Vagina (tissue), 2 donors: ENCODE measurements around the gene SELENON.

Source experiments
- CTCF ChIP-seq, 3 experiments: fragments of 450-650 bp in 2 of 3; fragments of 200-600 bp in 1 of 3; sonication (generic) in 1 of 3; IDR thresholded peaks; one replicate each; pipeline ENCODE4 v1.5.1; 2017 to 2019; ENCODE audit warnings: antibody characterized with exemption in 3 of 3, mild to moderate bottlenecking in 2 of 3, moderate library complexity in 2 of 3
- POLR2AphosphoS5 ChIP-seq, 2 donors: sonication (generic); formaldehyde crosslinking; IDR thresholded peaks; one replicate each; pipeline ENCODE4 v1.9.0; 2017; ENCODE audit warnings: antibody characterized with exemption in 2 of 2, mild to moderate bottlenecking in 2 of 2, low read depth in 1 of 2; ENCODE audit not compliant: insufficient read depth in 1 of 2

- no peak for TF ChIP-seq POLR2AphosphoS5 (IDR thresholded peaks at IDR 0.05; ENCODE audit: insufficient read depth in 1 of 2, low read depth in 1 of 2)
- TF ChIP-seq CTCF (IDR thresholded peaks at IDR 0.05), result no peak
These were observed 39.1 kb upstream of the SELENON start for GRCh38 chr1:25760871-25761270.
